SKM-1 (cell line): Measurements from ENCODE around the gene CGB3.

ENCODE experiments used
- DNase-seq: peaks from one replicate; lab custom pipeline; 2025; ENCODE audit not compliant: unreplicated experiment; lab: John Stamatoyannopoulos, UW

Gene CGB3

GRCh38 chr19:48988860-48989259, 35.3 kb downstream of the CGB3 start:
- DNase-seq: no peak

GRCh38 chr19:48988286-48988685, 35.8 kb downstream of the CGB3 start:
- no peak for DNase-seq

- no peak for DNase-seq
These were observed 36.8 kb downstream of the CGB3 start for GRCh38 chr19:48987323-48987722.

- no peak for DNase-seq
These were observed 37.9 kb downstream of the CGB3 start for GRCh38 chr19:48986211-48986610.

GRCh38 chr19:48985711-48986110, 38.4 kb downstream of the CGB3 start:
- no peak for DNase-seq

GRCh38 chr19:48982280-48982679, 41.9 kb downstream of the CGB3 start:
- DNase-seq: no peak

GRCh38 chr19:48977061-48977460, 47.1 kb downstream of the CGB3 start:
- DNase-seq: no peak

GRCh38 chr19:48975947-48976847, 47.9 kb downstream of the CGB3 start:
- no peak for DNase-seq
